Endothelial cell of umbilical vein (primary cell): Measurements from ENCODE around the gene NFKBIA.

Source experiments
- MAX ChIP-seq: IDR thresholded peaks from 2 replicates; pipeline ENCODE4 v1.6.1; 2011; ENCODE audit not compliant: insufficient read depth, insufficient read length
- MYC ChIP-seq: IDR thresholded peaks from one replicate; pipeline ENCODE4 v1.6.1; 2011; ENCODE audit warnings: mild to moderate bottlenecking, low read depth, low read length

DNA sequence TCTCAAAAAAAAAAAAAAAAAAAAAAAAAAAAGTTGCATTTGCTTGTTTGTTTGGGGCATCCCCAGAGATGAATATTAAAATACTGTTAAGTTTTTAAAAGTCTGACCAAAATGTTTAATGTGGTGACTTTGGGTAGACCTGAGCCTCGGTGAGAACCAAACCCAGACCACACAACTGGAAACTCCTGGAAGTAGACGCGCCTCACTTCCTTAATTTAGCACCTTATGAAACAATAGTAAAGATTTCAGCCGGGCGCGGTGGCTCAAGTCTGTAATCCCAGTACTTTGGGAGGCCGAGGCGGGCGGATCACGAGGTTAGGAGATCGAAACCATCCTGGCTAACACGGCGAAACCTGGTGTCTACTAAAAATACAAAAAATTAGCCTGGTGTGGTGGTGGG is 9.3 kb downstream of the NFKBIA start:
- TF ChIP-seq MYC (no peak), MAX (no peak)
